HCT116 (cell line): ENCODE measurements around the gene INHBA. TPM values are rescaled to one million over a fixed set of nuclear protein-coding genes. Genes with fewer than 3 reads are reported as not detected.

ENCODE experiments used
- ATAC-seq: fragments of 200-7000 bp; cut with Tn5 transposase; 2 replicates; pipeline ENCODE4 v1.9.1; 2020; ENCODE audit warnings: mild to moderate bottlenecking, moderate library complexity
- BruUV-seq: library from RNA; stranded (reverse); fragments of 400-500 nt; replicated peaks from 2 replicates; lab custom pipeline; 2021; lab: Mats Ljungman, UMichigan
- CTCF ChIA-PET: fragments of 300-600 bp; sonication (Branson Sonifier 250); formaldehyde crosslinking; loops from one replicate; lab custom pipeline; 2021; ENCODE audit warnings: antibody characterized with exemption; lab: Charles Lee
- POLR2A ChIA-PET: fragments of 300-600, 350-600 bp; sonication (Branson Sonifier 250); formaldehyde crosslinking; loops from one replicate; lab custom pipeline; 2021; ENCODE audit warnings: antibody characterized with exemption; lab: Charles Lee
- RAD21 ChIA-PET, 2 experiments: fragments of 300-600 bp; sonication (Branson Sonifier 250); formaldehyde crosslinking; loops; one replicate each; lab custom pipeline; 2023; ENCODE audit warnings: low total read pairs in 2 of 2; ENCODE audit not compliant: uncharacterized antibody in 2 of 2, unreplicated experiment in 2 of 2, low non-redundant PET in 1 of 2; lab: Charles Lee
- DNase-seq: peaks from one replicate; pipeline ENCODE4 v3.0.0-alpha.2; 2010; ENCODE audit warnings: low read depth, low spot score
- H2AFZ ChIP-seq: fragments of 200-600 bp; shearing (Covaris generic), sonication (generic); 2 replicates; pipeline ENCODE4 v1.6.1; 2017; ENCODE audit warnings: low read depth, mixed run types, mixed read lengths, antibody characterized with exemption, low read length; ENCODE audit not compliant: poor library complexity, severe bottlenecking
- H3K27ac ChIP-seq: 2 replicates; pipeline ENCODE4 v1.5.1; 2012; ENCODE audit warnings: low read depth, low read length
- H3K27me3 ChIP-seq: fragments of 200-600 bp; sonication (generic); 2 replicates; pipeline ENCODE4 v1.6.1; 2016; ENCODE audit warnings: mixed run types, low read length, mixed read lengths; ENCODE audit not compliant: insufficient read depth
- H3K36me3 ChIP-seq, 2 experiments: fragments of 200-500 bp in 1 of 2; fragments of 200-600 bp in 1 of 2; sonication (Bioruptor generic) in 1 of 2; sonication (generic) in 1 of 2; 2 replicates each; pipeline versions ENCODE4 v1.5.1 to v1.6.1; 2014 to 2016; ENCODE audit warnings: low read length in 2 of 2, inconsistent platforms in 1 of 2, mixed read lengths in 1 of 2, mixed run types in 1 of 2; ENCODE audit not compliant: insufficient read depth in 2 of 2, control insufficient read depth in 1 of 2
- H3K4me1 ChIP-seq, 2 experiments: fragments of 200-600 bp in 1 of 2; sonication (generic) in 1 of 2; 2 replicates each; pipeline versions ENCODE4 v1.5.1 to v1.6.1; 2012 to 2017; ENCODE audit warnings: low read length in 2 of 2, inconsistent platforms in 1 of 2, mild to moderate bottlenecking in 1 of 2, mixed read lengths in 1 of 2, mixed run types in 1 of 2, moderate library complexity in 1 of 2; ENCODE audit not compliant: insufficient read depth in 2 of 2, control insufficient read depth in 1 of 2
- H3K4me2 ChIP-seq: fragments of 200-600 bp; sonication (generic); 2 replicates; pipeline ENCODE4 v1.6.1; 2017; ENCODE audit warnings: mixed run types, low read length, mixed read lengths
- H3K4me3 ChIP-seq, 2 experiments: fragments of 200-600 bp in 1 of 2; sonication (generic) in 1 of 2; replicated peaks in 1 of 2; 2 replicates each; pipeline ENCODE4 v1.5.1; 2011 to 2016; ENCODE audit warnings: low read length in 2 of 2, control low read depth in 1 of 2, low read depth in 1 of 2, mild to moderate bottlenecking in 1 of 2, mixed read lengths in 1 of 2, mixed run types in 1 of 2
- H3K79me2 ChIP-seq: fragments of 200-600 bp; sonication (generic); 2 replicates; pipeline ENCODE4 v1.6.1; 2017; ENCODE audit warnings: mild to moderate bottlenecking, mixed run types, low read length, moderate library complexity, mixed read lengths; ENCODE audit not compliant: insufficient read depth
- H3K9ac ChIP-seq: fragments of 200-600 bp; sonication (generic); 2 replicates; pipeline ENCODE4 v1.6.1; 2016; ENCODE audit warnings: low read length, mixed read lengths
- H3K9me2 ChIP-seq: fragments of 200-600 bp; sonication (generic), shearing (Covaris generic); 2 replicates; pipeline ENCODE4 v1.6.1; 2017; ENCODE audit warnings: mixed run types, mild to moderate bottlenecking, moderate library complexity; ENCODE audit not compliant: insufficient read depth
- H3K9me3 ChIP-seq, 2 experiments: fragments of 200-500 bp in 1 of 2; fragments of 200-600 bp in 1 of 2; sonication (Bioruptor generic) in 1 of 2; sonication (generic) in 1 of 2; 2 replicates each; pipeline ENCODE4 v1.6.1; 2014 to 2017; ENCODE audit warnings: low read length in 2 of 2, mixed read lengths in 2 of 2, inconsistent platforms in 1 of 2, low read depth in 1 of 2, mild to moderate bottlenecking in 1 of 2, mixed run types in 1 of 2, moderate library complexity in 1 of 2; ENCODE audit not compliant: control insufficient read depth in 1 of 2, insufficient read depth in 1 of 2
- H4K20me1 ChIP-seq: fragments of 200-600 bp; sonication (generic), shearing (Covaris generic); 2 replicates; pipeline ENCODE4 v1.6.1; 2017; ENCODE audit warnings: mixed run types, mild to moderate bottlenecking, moderate library complexity; ENCODE audit not compliant: insufficient read depth
- CBX3 ChIP-seq: IDR thresholded peaks from 2 replicates; pipeline ENCODE4 v1.6.1; 2012; ENCODE audit warnings: low read depth
- CEBPB ChIP-seq: IDR thresholded peaks from 2 replicates; pipeline ENCODE4 v1.6.1; 2012; ENCODE audit warnings: low read depth
- EGR1 ChIP-seq: IDR thresholded peaks from 2 replicates; pipeline ENCODE4 v1.6.1; 2012; ENCODE audit warnings: low read depth
- ELF1 ChIP-seq: IDR thresholded peaks from 2 replicates; pipeline ENCODE4 v1.6.1; 2012; ENCODE audit warnings: low read depth, borderline replicate concordance
- FOSL1 ChIP-seq: IDR thresholded peaks from 2 replicates; pipeline ENCODE4 v1.6.1; 2012; ENCODE audit warnings: low read depth
- JUND ChIP-seq: IDR thresholded peaks from 2 replicates; pipeline ENCODE4 v1.6.1; 2012
- POLR2A ChIP-seq: IDR thresholded peaks from 2 replicates; pipeline ENCODE4 v1.7.0; 2011; ENCODE audit warnings: borderline replicate concordance; ENCODE audit not compliant: insufficient read depth, insufficient read length; ENCODE audit errors: extremely low read depth
- POLR2AphosphoS5 ChIP-seq: IDR thresholded peaks from 2 replicates; pipeline ENCODE4 v1.6.1; 2011; ENCODE audit warnings: mild to moderate bottlenecking, low read depth, low read length, moderate library complexity
- RAD21 ChIP-seq: IDR thresholded peaks from 2 replicates; pipeline ENCODE4 v1.6.1; 2012; ENCODE audit warnings: low read depth, mild to moderate bottlenecking
- REST ChIP-seq: IDR thresholded peaks from 2 replicates; pipeline ENCODE4 v1.6.1; 2012; ENCODE audit warnings: low read depth
- TCF7L2 ChIP-seq: IDR thresholded peaks from 2 replicates; pipeline ENCODE4 v1.7.0; 2011; ENCODE audit warnings: borderline replicate concordance, inconsistent platforms; ENCODE audit not compliant: insufficient read depth, insufficient read length; ENCODE audit errors: extremely low read depth
- ZNF274 ChIP-seq: fragments of 200-500 bp; sonication (Bioruptor generic); IDR thresholded peaks from 2 replicates; pipeline ENCODE4 v1.6.1; 2014; ENCODE audit warnings: mild to moderate bottlenecking, low read depth, low read length, inconsistent platforms
- intact Hi-C: fragments of 100-400 bp; cut with micrococcal nuclease; formaldehyde crosslinking; loops from 2 replicates; pipeline ENCODE4 v1.10.0; 2022
- total RNA-seq: library from RNA; stranded (reverse); gene quantifications from one replicate; pipeline ENCODE4 v1.2.1, GENCODE V29; 2021; ENCODE audit not compliant: unreplicated experiment
- TF ChIP-seq, protein P1 (sequence below): IDR thresholded peaks from 2 replicates; pipeline ENCODE4 v1.6.1; 2012

Gene INHBA
- total RNA-seq, 1 experiment from 2014 or later = 0.10 TPM

- DNase-seq (no peak), ATAC-seq (no peak)
- ChIA-PET POLR2A (no interaction called here), CTCF (no interaction called here), RAD21 (no interaction called here)
- Histone ChIP-seq H3K9me2 (no peaks in the 10 kb centered on the region), H3K4me1 (no peaks in the 10 kb centered on the region), H3K4me3 (no peak overlapping the region), H3K27me3 (no peaks in the 10 kb centered on the region), H2AFZ (no peak overlapping the region), H3K79me2 (no peaks in the 10 kb centered on the region), H3K27ac (no peak overlapping the region), H3K36me3 (no peaks in the 10 kb centered on the region), H4K20me1 (no peaks in the 10 kb centered on the region), H3K9me3 (no peaks in the 10 kb centered on the region), H3K4me2 (no peak overlapping the region), H3K9ac (no peak overlapping the region)
- intact Hi-C loops = loop anchor here (10.0 kb wide), 1 partner anchor 64 kb away; no protein-coding TSS in a partner anchor
- BruUV-seq = no TSS peak
- TF ChIP-seq FOSL1 = no peak
- TF ChIP-seq CEBPB = no peak
- no peak for TF ChIP-seq TCF7L2
- no peak for TF ChIP-seq JUND
- no peak for TF ChIP-seq REST
- TF ChIP-seq CBX3 = no peak
- TF ChIP-seq RAD21 = no peak
- TF ChIP-seq ZNF274 = no peak
- no peak for TF ChIP-seq EGR1
- no peak for TF ChIP-seq POLR2A
- TF ChIP-seq, protein P1, sequence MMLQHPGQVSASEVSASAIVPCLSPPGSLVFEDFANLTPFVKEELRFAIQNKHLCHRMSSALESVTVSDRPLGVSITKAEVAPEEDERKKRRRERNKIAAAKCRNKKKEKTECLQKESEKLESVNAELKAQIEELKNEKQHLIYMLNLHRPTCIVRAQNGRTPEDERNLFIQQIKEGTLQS = no peak
- TF ChIP-seq ELF1 = no peak
- TF ChIP-seq POLR2AphosphoS5 = no peak
- TF ChIP-seq, all 23 proteins: peak for 0
These were observed 48.0 kb upstream of the INHBA start for GRCh38 chr7:41750661-41751540.
